Jurkat, Clone E6-1 (cell line): Measurements from ENCODE around the gene NDUFV2.
"Not testable (repeated sequence)": the region's sequence is repeated elsewhere in the genome, so short reads cannot be mapped to it uniquely, and the experiment has no call there.

ENCODE experiments used
- DNase-seq: peaks from one replicate; pipeline ENCODE4 v3.0.0-alpha.2; 2011; ENCODE audit warnings: low read depth, low spot score
- H3K4me3 ChIP-seq: 2 replicates; pipeline ENCODE4 v1.5.1; 2011; ENCODE audit warnings: mild to moderate bottlenecking, low read length, control low read depth, moderate library complexity

NDUFV2 gene

GRCh38 chr18:9139400-9140039 is 37.0 kb downstream of the NDUFV2 start:
- no peak overlapping the region for H3K4me3 ChIP-seq
- no peak for DNase-seq

GRCh38 chr18:9140381-9140780 is 37.9 kb downstream of the NDUFV2 start:
- no peak for DNase-seq
- H3K4me3 ChIP-seq, result no peak overlapping the region

- no peak for DNase-seq
- no peak overlapping the region for H3K4me3 ChIP-seq
Measured at GRCh38 chr18:9140984-9141383, 38.5 kb downstream of the NDUFV2 start.

DNA sequence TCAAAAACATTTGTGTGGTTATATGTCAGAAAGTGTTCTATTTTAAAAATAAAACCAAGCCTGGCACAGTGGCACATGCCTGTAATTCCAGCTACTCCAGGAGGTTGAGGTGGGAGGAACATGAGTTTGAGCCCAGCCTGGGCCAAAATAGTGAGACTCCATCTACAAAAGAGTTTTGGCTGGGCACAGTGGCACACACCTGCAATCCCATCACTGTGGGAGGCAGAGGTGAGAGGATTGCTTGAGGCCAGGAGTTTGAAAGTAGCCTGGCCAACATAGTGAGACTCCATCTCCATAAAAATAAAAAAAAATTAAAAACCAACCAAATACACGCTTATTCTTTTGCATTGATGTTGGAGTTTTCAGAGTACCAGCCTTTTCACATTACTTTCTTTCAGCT is 43.7 kb downstream of the NDUFV2 start:
- DNase-seq, result no peak
- no peak overlapping the region for H3K4me3 ChIP-seq

GRCh38 chr18:9147440-9148202 is 45.1 kb downstream of the NDUFV2 start:
- DNase-seq, result peak; percentile 54
- H3K4me3 ChIP-seq, result no peak overlapping the region

- H3K4me3 ChIP-seq, result no peak overlapping the region
- no peak for DNase-seq
Measured at GRCh38 chr18:9148203-9148552, 45.7 kb downstream of the NDUFV2 start.

- no peak for DNase-seq
- no peak overlapping the region for H3K4me3 ChIP-seq
Measured at GRCh38 chr18:9150121-9150520, 47.6 kb downstream of the NDUFV2 start.

- H3K4me3 ChIP-seq, result no peak overlapping the region
- DNase-seq, result no peak
Measured at GRCh38 chr18:9153256-9153655, 50.8 kb downstream of the NDUFV2 start.

- H3K4me3 ChIP-seq, result no peak overlapping the region
- no peak for DNase-seq
Measured at GRCh38 chr18:9156604-9157249, 54.2 kb downstream of the NDUFV2 start.

GRCh38 chr18:9157806-9158205 is 55.3 kb downstream of the NDUFV2 start:
- no peak for DNase-seq
- H3K4me3 ChIP-seq, result no peak overlapping the region

- no peak overlapping the region for H3K4me3 ChIP-seq
- DNase-seq, result no peak
Measured at GRCh38 chr18:9160014-9160413, 57.5 kb downstream of the NDUFV2 start.

DNA sequence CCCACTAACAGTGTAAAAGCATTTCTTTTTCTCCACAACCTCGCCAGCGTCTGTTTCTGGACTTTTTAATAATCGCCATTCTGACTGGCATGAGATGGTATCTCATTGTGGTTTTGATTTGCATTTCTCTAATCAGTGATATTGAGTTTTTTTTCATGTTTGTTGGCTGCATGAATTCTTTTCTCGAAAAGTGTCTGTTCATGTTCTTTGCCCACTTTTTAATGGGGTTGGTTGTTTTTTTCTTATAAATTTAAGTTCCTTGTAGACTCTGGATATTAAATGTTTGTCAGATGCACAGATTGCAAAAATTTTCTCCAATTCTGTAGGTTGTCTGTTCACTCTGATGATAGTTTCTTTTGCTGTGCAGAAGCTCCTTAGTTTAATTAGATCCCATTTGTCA is 60.2 kb downstream of the NDUFV2 start:
- H3K4me3 ChIP-seq, DNase-seq: not testable (repeated sequence)

DNA sequence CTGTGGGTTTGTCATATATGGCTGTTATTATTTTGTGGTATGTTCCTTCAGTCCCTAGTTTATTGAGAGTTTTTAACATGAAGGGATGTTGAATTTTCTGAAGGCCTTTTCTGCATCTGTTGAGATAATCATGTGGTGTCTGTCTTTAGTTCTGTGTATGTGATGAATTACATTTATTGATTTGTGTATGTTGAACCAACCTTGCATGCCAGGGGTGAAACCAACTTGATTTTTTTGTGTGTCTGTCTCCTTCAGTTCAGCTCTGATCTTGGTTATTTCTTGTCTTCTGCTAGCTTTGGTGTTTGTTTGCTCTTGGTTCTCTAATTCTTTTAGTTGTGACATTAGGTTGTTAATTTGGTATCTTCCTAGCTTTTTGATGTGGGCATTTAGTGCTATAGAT is 61.6 kb downstream of the NDUFV2 start:
- DNase-seq, result not testable (repeated sequence)

GRCh38 chr18:9165883-9166282 is 63.4 kb downstream of the NDUFV2 start:
- not testable (repeated sequence) for H3K4me3 ChIP-seq, DNase-seq

More for the DNA sequence above, 61.6 kb downstream of the NDUFV2 start:
- not testable (repeated sequence) for H3K4me3 ChIP-seq

DNA sequence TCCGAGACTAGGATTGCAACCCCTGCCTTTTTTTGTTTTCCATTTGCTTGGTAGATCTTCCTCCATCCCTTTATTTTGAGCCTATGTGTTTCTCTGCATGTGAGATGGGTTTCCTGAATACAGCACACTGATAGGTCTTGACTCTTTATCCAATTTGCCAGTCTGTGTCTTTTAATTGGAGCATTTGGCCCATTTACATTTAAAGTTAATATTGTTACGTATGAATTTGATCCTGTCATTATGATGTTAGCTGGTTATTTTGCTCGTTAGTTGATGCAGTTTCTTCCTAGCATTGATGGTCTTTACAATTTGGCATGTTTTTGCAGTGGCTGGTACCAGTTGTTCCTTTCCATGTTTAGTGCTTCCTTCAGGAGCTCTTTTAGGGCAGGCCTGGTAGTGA is 67.0 kb downstream of the NDUFV2 start:
- not testable (repeated sequence) for DNase-seq, H3K4me3 ChIP-seq

GRCh38 chr18:9171919-9172318 is 69.4 kb downstream of the NDUFV2 start:
- DNase-seq, H3K4me3 ChIP-seq: not testable (repeated sequence)

GRCh38 chr18:9172506-9173127 is 70.1 kb downstream of the NDUFV2 start:
- DNase-seq, result no peak

GRCh38 chr18:9173770-9174233 is 71.3 kb downstream of the NDUFV2 start:
- no peak for DNase-seq
- no peak overlapping the region for H3K4me3 ChIP-seq

More at GRCh38 chr18:9172506-9173127, 70.1 kb downstream of the NDUFV2 start:
- H3K4me3 ChIP-seq, result no peak overlapping the region

DNA sequence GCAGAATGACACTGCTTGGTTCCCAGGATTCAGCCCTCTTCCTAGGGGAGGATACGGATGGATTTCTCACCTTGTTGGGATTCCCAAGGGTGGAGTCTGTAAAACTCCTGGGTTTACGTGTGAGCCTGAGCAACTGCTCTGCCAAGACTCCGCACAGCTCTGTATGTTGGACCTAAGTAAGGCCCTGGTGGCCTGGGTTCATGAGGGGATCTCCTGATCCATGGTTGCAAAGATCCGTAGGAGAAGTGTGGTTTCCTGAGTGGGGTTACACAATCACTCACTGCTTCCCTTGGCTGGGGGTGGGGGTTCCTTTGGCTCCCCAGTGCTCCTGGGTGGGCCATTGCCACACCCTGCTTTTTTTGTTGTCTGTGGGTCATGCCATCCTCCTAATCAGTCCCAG is 71.8 kb downstream of the NDUFV2 start:
- H3K4me3 ChIP-seq, result no peak overlapping the region
- DNase-seq, result no peak

DNA sequence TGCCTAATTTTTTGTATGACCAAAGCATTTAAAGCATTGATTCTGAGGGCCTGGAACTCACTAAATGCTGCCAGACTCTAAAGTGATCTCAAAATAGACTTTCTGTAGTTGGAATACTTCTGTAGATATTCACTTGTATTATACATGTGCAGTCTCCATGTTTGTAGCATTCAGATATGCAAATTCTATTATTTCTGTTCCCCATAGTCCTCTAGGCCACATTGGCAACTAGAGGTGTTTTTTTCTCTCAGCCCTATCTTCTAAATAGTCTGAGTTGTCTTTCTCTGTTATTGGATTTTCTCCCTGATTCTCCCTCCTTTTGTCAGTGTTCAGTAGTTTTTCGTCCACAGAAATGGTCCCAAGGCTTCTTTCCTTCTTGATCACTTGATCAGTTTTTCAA is 72.6 kb downstream of the NDUFV2 start:
- no peak overlapping the region for H3K4me3 ChIP-seq
- no peak for DNase-seq
